ENCODE results near the gene EMSY.

DNA sequence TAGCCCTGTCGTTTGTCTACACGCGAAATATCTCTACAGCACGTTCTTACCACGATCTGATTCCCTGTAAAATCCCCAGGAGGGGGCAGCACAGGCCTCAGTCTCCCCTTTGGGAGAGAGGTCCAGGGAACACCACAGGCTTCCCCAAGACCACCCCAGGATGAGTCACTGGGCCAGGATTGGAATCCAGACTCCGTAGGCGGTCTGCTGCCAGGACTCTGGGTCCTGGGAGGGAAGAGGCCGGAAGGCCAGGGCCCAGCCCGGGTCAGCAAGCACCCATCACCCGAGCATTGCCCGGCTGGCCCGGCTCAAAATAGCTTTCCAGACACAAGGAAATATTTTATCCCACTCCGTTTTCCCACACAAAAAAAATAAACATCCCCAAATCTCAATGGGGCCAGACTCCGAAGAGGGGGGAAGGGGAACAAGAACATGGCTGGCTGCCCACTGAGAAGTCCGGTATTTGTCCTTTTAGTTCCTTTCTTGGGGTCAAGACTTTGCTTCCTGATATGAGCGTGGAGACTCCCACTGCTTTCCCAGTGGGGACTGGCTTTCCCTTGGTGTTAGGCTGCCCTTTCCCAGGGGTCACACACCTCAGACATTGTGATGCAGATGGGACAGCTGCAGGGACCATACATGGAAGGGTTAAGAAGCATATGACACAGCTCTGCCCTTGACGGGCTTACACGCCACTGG lies 134.4 kb downstream of the EMSY start:
- TF ChIP-seq TAF1 (IDR thresholded peaks at IDR 0.05; ENCODE audit: low read depth, low read length) (no peak), POLR2A (IDR thresholded peaks at IDR 0.05; ENCODE audit: low read depth, low read length) (no peak)
